ENCODE measurements around the gene ASTN2.

The ASTN2 gene

GRCh38 chr9:116736399-116737151, 678.3 kb downstream of the ASTN2 start:
- TF ChIP-seq POLR2A (IDR thresholded peaks at IDR 0.05; ENCODE audit: low read depth, low read length) = no peak
- FAIRE-seq (no peak), DNase-seq (ENCODE audit: insufficient read length, low spot score) (no peak)

- FAIRE-seq (no peak), DNase-seq (ENCODE audit: insufficient read length, low spot score) (no peak)
- TF ChIP-seq POLR2A (IDR thresholded peaks at IDR 0.05; ENCODE audit: low read depth, low read length) = no peak
Measured at GRCh38 chr9:116733010-116733641, 681.7 kb downstream of the ASTN2 start.

GRCh38 chr9:116726602-116727001, 688.3 kb downstream of the ASTN2 start:
- FAIRE-seq (peak; percentile 36), DNase-seq (ENCODE audit: insufficient read length, low spot score) (no peak)
- no peak for TF ChIP-seq POLR2A (IDR thresholded peaks at IDR 0.05; ENCODE audit: low read depth, low read length)

- no peak for TF ChIP-seq POLR2A (IDR thresholded peaks at IDR 0.05; ENCODE audit: low read depth, low read length)
- no peak for FAIRE-seq
- DNase-seq (ENCODE audit: insufficient read length, low spot score) = no peak
Measured at GRCh38 chr9:116724123-116724522, 690.7 kb downstream of the ASTN2 start.

- FAIRE-seq (no peak), DNase-seq (ENCODE audit: insufficient read length, low spot score) (no peak)
- TF ChIP-seq POLR2A (IDR thresholded peaks at IDR 0.05; ENCODE audit: low read depth, low read length) = no peak
Measured at GRCh38 chr9:116721944-116722343, 692.9 kb downstream of the ASTN2 start.

GRCh38 chr9:116721411-116721810, 693.4 kb downstream of the ASTN2 start:
- no peak for FAIRE-seq
- no peak for DNase-seq (ENCODE audit: insufficient read length, low spot score)
- no peak for TF ChIP-seq POLR2A (IDR thresholded peaks at IDR 0.05; ENCODE audit: low read depth, low read length)

- no peak for DNase-seq (ENCODE audit: insufficient read length, low spot score)
- FAIRE-seq = no peak
- no peak for TF ChIP-seq POLR2A (IDR thresholded peaks at IDR 0.05; ENCODE audit: low read depth, low read length)
Measured at GRCh38 chr9:116720111-116720510, 694.7 kb downstream of the ASTN2 start.

GRCh38 chr9:116718111-116718510, 696.7 kb downstream of the ASTN2 start:
- no peak for DNase-seq (ENCODE audit: insufficient read length, low spot score)
- no peak for TF ChIP-seq POLR2A (IDR thresholded peaks at IDR 0.05; ENCODE audit: low read depth, low read length)
- FAIRE-seq = no peak

- TF ChIP-seq POLR2A (IDR thresholded peaks at IDR 0.05; ENCODE audit: low read depth, low read length) = no peak
- no peak for FAIRE-seq
- DNase-seq (ENCODE audit: insufficient read length, low spot score) = no peak
Measured at GRCh38 chr9:116717150-116717549, 697.7 kb downstream of the ASTN2 start.

- FAIRE-seq = no peak
- TF ChIP-seq POLR2A (IDR thresholded peaks at IDR 0.05; ENCODE audit: low read depth, low read length) = no peak
- no peak for DNase-seq (ENCODE audit: insufficient read length, low spot score)
Measured at GRCh38 chr9:116716438-116716837, 698.4 kb downstream of the ASTN2 start.

GRCh38 chr9:116715751-116716150, 699.1 kb downstream of the ASTN2 start:
- no peak for FAIRE-seq
- no peak for DNase-seq (ENCODE audit: insufficient read length, low spot score)
- TF ChIP-seq POLR2A (IDR thresholded peaks at IDR 0.05; ENCODE audit: low read depth, low read length) = no peak

- DNase-seq (ENCODE audit: insufficient read length, low spot score) = no peak
- FAIRE-seq = no peak
- no peak for TF ChIP-seq POLR2A (IDR thresholded peaks at IDR 0.05; ENCODE audit: low read depth, low read length)
Measured at GRCh38 chr9:116713271-116713670, 701.6 kb downstream of the ASTN2 start.

GRCh38 chr9:116712781-116713180, 702.1 kb downstream of the ASTN2 start:
- no peak for TF ChIP-seq POLR2A (IDR thresholded peaks at IDR 0.05; ENCODE audit: low read depth, low read length)
- FAIRE-seq = no peak
- no peak for DNase-seq (ENCODE audit: insufficient read length, low spot score)

- no peak for TF ChIP-seq POLR2A (IDR thresholded peaks at IDR 0.05; ENCODE audit: low read depth, low read length)
Measured at GRCh38 chr9:116706310-116707290, 708.3 kb downstream of the ASTN2 start.

More at GRCh38 chr9:116706310-116707290, 708.3 kb downstream of the ASTN2 start:
- FAIRE-seq = no peak
- DNase-seq (ENCODE audit: insufficient read length, low spot score) = no peak
